HCT116 (cell line): ENCODE measurements around the gene APOBEC3G. TPM values are rescaled to one million over a fixed set of nuclear protein-coding genes. Genes with fewer than 3 reads are reported as not detected.

Experiments used
- ATAC-seq: fragments of 200-7000 bp; cut with Tn5 transposase; 2 replicates; pipeline ENCODE4 v1.9.1; 2020; ENCODE audit warnings: mild to moderate bottlenecking, moderate library complexity
- BruUV-seq: library from RNA; stranded (reverse); fragments of 400-500 nt; replicated peaks from 2 replicates; lab custom pipeline; 2021; lab: Mats Ljungman, UMichigan
- CTCF ChIA-PET: fragments of 300-600 bp; sonication (Branson Sonifier 250); formaldehyde crosslinking; loops from one replicate; lab custom pipeline; 2021; ENCODE audit warnings: antibody characterized with exemption; lab: Charles Lee
- POLR2A ChIA-PET: fragments of 300-600, 350-600 bp; sonication (Branson Sonifier 250); formaldehyde crosslinking; loops from one replicate; lab custom pipeline; 2021; ENCODE audit warnings: antibody characterized with exemption; lab: Charles Lee
- RAD21 ChIA-PET, 2 experiments: fragments of 300-600 bp; sonication (Branson Sonifier 250); formaldehyde crosslinking; loops; one replicate each; lab custom pipeline; 2023; ENCODE audit warnings: low total read pairs in 2 of 2; ENCODE audit not compliant: uncharacterized antibody in 2 of 2, unreplicated experiment in 2 of 2, low non-redundant PET in 1 of 2; lab: Charles Lee
- DNase-seq: peaks from one replicate; pipeline ENCODE4 v3.0.0-alpha.2; 2010; ENCODE audit warnings: low read depth, low spot score
- H2AFZ ChIP-seq: fragments of 200-600 bp; shearing (Covaris generic), sonication (generic); 2 replicates; pipeline ENCODE4 v1.6.1; 2017; ENCODE audit warnings: low read depth, mixed run types, mixed read lengths, antibody characterized with exemption, low read length; ENCODE audit not compliant: poor library complexity, severe bottlenecking
- H3K27ac ChIP-seq: 2 replicates; pipeline ENCODE4 v1.5.1; 2012; ENCODE audit warnings: low read depth, low read length
- H3K27me3 ChIP-seq: fragments of 200-600 bp; sonication (generic); 2 replicates; pipeline ENCODE4 v1.6.1; 2016; ENCODE audit warnings: mixed run types, low read length, mixed read lengths; ENCODE audit not compliant: insufficient read depth
- H3K36me3 ChIP-seq, 2 experiments: fragments of 200-500 bp in 1 of 2; fragments of 200-600 bp in 1 of 2; sonication (Bioruptor generic) in 1 of 2; sonication (generic) in 1 of 2; 2 replicates each; pipeline versions ENCODE4 v1.5.1 to v1.6.1; 2014 to 2016; ENCODE audit warnings: low read length in 2 of 2, inconsistent platforms in 1 of 2, mixed read lengths in 1 of 2, mixed run types in 1 of 2; ENCODE audit not compliant: insufficient read depth in 2 of 2, control insufficient read depth in 1 of 2
- H3K4me1 ChIP-seq, 2 experiments: fragments of 200-600 bp in 1 of 2; sonication (generic) in 1 of 2; 2 replicates each; pipeline versions ENCODE4 v1.5.1 to v1.6.1; 2012 to 2017; ENCODE audit warnings: low read length in 2 of 2, inconsistent platforms in 1 of 2, mild to moderate bottlenecking in 1 of 2, mixed read lengths in 1 of 2, mixed run types in 1 of 2, moderate library complexity in 1 of 2; ENCODE audit not compliant: insufficient read depth in 2 of 2, control insufficient read depth in 1 of 2
- H3K4me2 ChIP-seq: fragments of 200-600 bp; sonication (generic); 2 replicates; pipeline ENCODE4 v1.6.1; 2017; ENCODE audit warnings: mixed run types, low read length, mixed read lengths
- H3K4me3 ChIP-seq, 2 experiments: fragments of 200-600 bp in 1 of 2; sonication (generic) in 1 of 2; replicated peaks in 1 of 2; 2 replicates each; pipeline ENCODE4 v1.5.1; 2011 to 2016; ENCODE audit warnings: low read length in 2 of 2, control low read depth in 1 of 2, low read depth in 1 of 2, mild to moderate bottlenecking in 1 of 2, mixed read lengths in 1 of 2, mixed run types in 1 of 2
- H3K79me2 ChIP-seq: fragments of 200-600 bp; sonication (generic); 2 replicates; pipeline ENCODE4 v1.6.1; 2017; ENCODE audit warnings: mild to moderate bottlenecking, mixed run types, low read length, moderate library complexity, mixed read lengths; ENCODE audit not compliant: insufficient read depth
- H3K9ac ChIP-seq: fragments of 200-600 bp; sonication (generic); 2 replicates; pipeline ENCODE4 v1.6.1; 2016; ENCODE audit warnings: low read length, mixed read lengths
- H3K9me2 ChIP-seq: fragments of 200-600 bp; sonication (generic), shearing (Covaris generic); 2 replicates; pipeline ENCODE4 v1.6.1; 2017; ENCODE audit warnings: mixed run types, mild to moderate bottlenecking, moderate library complexity; ENCODE audit not compliant: insufficient read depth
- H3K9me3 ChIP-seq, 2 experiments: fragments of 200-500 bp in 1 of 2; fragments of 200-600 bp in 1 of 2; sonication (Bioruptor generic) in 1 of 2; sonication (generic) in 1 of 2; 2 replicates each; pipeline ENCODE4 v1.6.1; 2014 to 2017; ENCODE audit warnings: low read length in 2 of 2, mixed read lengths in 2 of 2, inconsistent platforms in 1 of 2, low read depth in 1 of 2, mild to moderate bottlenecking in 1 of 2, mixed run types in 1 of 2, moderate library complexity in 1 of 2; ENCODE audit not compliant: control insufficient read depth in 1 of 2, insufficient read depth in 1 of 2
- H4K20me1 ChIP-seq: fragments of 200-600 bp; sonication (generic), shearing (Covaris generic); 2 replicates; pipeline ENCODE4 v1.6.1; 2017; ENCODE audit warnings: mixed run types, mild to moderate bottlenecking, moderate library complexity; ENCODE audit not compliant: insufficient read depth
- CEBPB ChIP-seq: IDR thresholded peaks from 2 replicates; pipeline ENCODE4 v1.6.1; 2012; ENCODE audit warnings: low read depth
- ELF1 ChIP-seq: IDR thresholded peaks from 2 replicates; pipeline ENCODE4 v1.6.1; 2012; ENCODE audit warnings: low read depth, borderline replicate concordance
- EZH2 ChIP-seq: fragments of 200-600 bp; sonication (generic); IDR thresholded peaks from 2 replicates; pipeline ENCODE4 v1.6.1; 2017; ENCODE audit warnings: antibody characterized with exemption, mixed run types
- JUND ChIP-seq: IDR thresholded peaks from 2 replicates; pipeline ENCODE4 v1.6.1; 2012
- POLR2AphosphoS5 ChIP-seq: IDR thresholded peaks from 2 replicates; pipeline ENCODE4 v1.6.1; 2011; ENCODE audit warnings: mild to moderate bottlenecking, low read depth, low read length, moderate library complexity
- RAD21 ChIP-seq: IDR thresholded peaks from 2 replicates; pipeline ENCODE4 v1.6.1; 2012; ENCODE audit warnings: low read depth, mild to moderate bottlenecking
- REST ChIP-seq: IDR thresholded peaks from 2 replicates; pipeline ENCODE4 v1.6.1; 2012; ENCODE audit warnings: low read depth
- ZFX ChIP-seq: fragments of 450-650 bp; IDR thresholded peaks from 2 replicates; pipeline ENCODE4 v1.6.1; 2017
- intact Hi-C: fragments of 100-400 bp; cut with micrococcal nuclease; formaldehyde crosslinking; loops from 2 replicates; pipeline ENCODE4 v1.10.0; 2022
- total RNA-seq: library from RNA; stranded (reverse); gene quantifications from one replicate; pipeline ENCODE4 v1.2.1, GENCODE V29; 2021; ENCODE audit not compliant: unreplicated experiment

Gene APOBEC3G
- total RNA-seq, 1 experiment from 2014 or later: 0.71 TPM

- Histone ChIP-seq H3K27ac (no peak overlapping the region), H3K9ac (no peak overlapping the region), H3K4me3 (no peak overlapping the region), H3K79me2 (no peaks in the 10 kb centered on the region), H3K9me3 (no peaks in the 10 kb centered on the region), H2AFZ (no peak overlapping the region), H4K20me1 (no peaks in the 10 kb centered on the region), H3K9me2 (no peaks in the 10 kb centered on the region), H3K27me3 (no peaks in the 10 kb centered on the region), H3K4me2 (no peak overlapping the region), H3K36me3 (no peaks in the 10 kb centered on the region), H3K4me1 (no peaks in the 10 kb centered on the region)
- ATAC-seq: no peak
- no TSS peak for BruUV-seq
- intact Hi-C loops: no loop called here
- no peak for TF ChIP-seq JUND
- no peak for TF ChIP-seq ELF1
- no peak for TF ChIP-seq REST
- TF ChIP-seq CEBPB: no peak
- ChIA-PET RAD21 (interaction anchor here in 1 of 2 experiments (0.7 kb wide), 1 partner anchor 54 kb away, joined by 3 read pairs; no protein-coding TSS in a partner anchor), CTCF (no interaction called here), POLR2A (no interaction called here)
- no peak for DNase-seq
These were observed 3.1 kb downstream of the APOBEC3G start for GRCh38 chr22:39080052-39080762.

- POLR2A ChIA-PET: no interaction called here
These were observed 3.9 kb downstream of the APOBEC3G start for GRCh38 chr22:39081016-39081415.

More at GRCh38 chr22:39081016-39081415, 3.9 kb downstream of the APOBEC3G start:
- H3K9me2 ChIP-seq: no peaks in the 10 kb centered on the region
- DNase-seq: no peak
- H3K27me3 ChIP-seq: no peaks in the 10 kb centered on the region
- no peaks in the 10 kb centered on the region for H3K36me3 ChIP-seq
- intact Hi-C loops: no loop called here
- H3K4me2 ChIP-seq: no peak overlapping the region
- ChIA-PET CTCF (no interaction called here), RAD21 (no interaction called here)
- BruUV-seq: no TSS peak
- H3K9me3 ChIP-seq: no peaks in the 10 kb centered on the region
- no peak overlapping the region for H3K4me3 ChIP-seq
- no peak overlapping the region for H3K27ac ChIP-seq
- no peaks in the 10 kb centered on the region for H4K20me1 ChIP-seq
- no peaks in the 10 kb centered on the region for H3K4me1 ChIP-seq
- no peak overlapping the region for H3K9ac ChIP-seq
- H2AFZ ChIP-seq: no peak overlapping the region
- no peaks in the 10 kb centered on the region for H3K79me2 ChIP-seq
- ATAC-seq: no peak
- TF ChIP-seq CEBPB: no peak
- TF ChIP-seq RAD21: no peak
- TF ChIP-seq POLR2AphosphoS5: no peak
- no peak for TF ChIP-seq EZH2
- TF ChIP-seq ZFX: no peak
- TF ChIP-seq, all 23 proteins: peak for 0
